ENCODE data around the gene TEX29. TPM values are rescaled to one million over a fixed set of nuclear protein-coding genes. Genes with fewer than 3 reads are reported as not detected.

TEX29 gene
- total RNA-seq, 3 donors from 2014 or later (not counting 1 experiment from before 2014, with no cell fraction given), result not detected

DNA sequence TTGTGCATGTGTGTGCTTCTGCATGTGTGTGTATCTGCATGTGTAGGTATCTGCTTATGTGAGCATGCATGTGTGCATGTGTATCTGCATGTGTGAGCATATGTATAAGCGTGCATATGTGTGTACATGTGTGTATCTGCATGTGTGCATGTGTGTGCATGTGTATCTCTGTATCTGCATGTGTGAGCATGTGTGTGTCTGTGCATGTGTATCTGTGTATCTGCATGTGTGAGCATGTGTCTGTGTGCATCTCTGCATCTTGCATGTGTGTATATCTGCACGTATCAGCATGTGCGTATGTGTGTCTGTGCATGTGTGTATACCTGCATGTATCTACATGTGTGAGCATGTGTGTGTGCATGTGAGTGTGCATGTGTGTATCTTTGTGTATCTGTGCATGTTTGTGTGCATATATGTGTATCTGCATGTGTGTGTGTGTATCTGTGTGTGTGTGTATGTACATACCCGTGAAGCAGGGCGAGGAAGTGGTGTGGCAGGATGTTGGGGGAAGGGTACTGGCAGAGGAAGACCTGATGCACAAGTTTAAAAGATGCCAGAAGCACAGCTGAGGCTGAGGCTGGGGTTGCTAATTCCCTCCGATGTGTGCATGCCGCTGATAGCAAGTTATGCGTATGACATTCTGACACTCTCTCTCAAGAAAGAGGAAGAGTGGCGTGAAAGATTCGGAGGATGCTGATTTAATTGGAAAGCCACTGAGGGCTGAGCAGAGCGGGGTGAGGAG, 64.2 kb downstream of the TEX29 start:
- H3K4me1 Mint-ChIP-seq, result peaks cover 0 to 6% of the 10 kb centered on the region in 2 donors
- ATAC-seq (peak in 2 of 3 donors; percentile 24 to 38), DNase-seq (peak in 1 of 2 donors; percentile 50)
- no peaks in the 10 kb centered on the region for H3K27me3 ChIP-seq (ENCODE audit: control insufficient read depth, insufficient read depth, low read length)
- no peaks in the 10 kb centered on the region for H3K36me3 ChIP-seq (ENCODE audit: control insufficient read depth, insufficient read depth, low read length)
- WGBS (ENCODE audit: insufficient coverage), result 28% methylated on average over 11 of the region's 11 CpGs
- H3K36me3 Mint-ChIP-seq, result no peaks in the 10 kb centered on the region
- no peak overlapping the region for H3K4me3 Mint-ChIP-seq
- no peak overlapping the region for H3K27ac Mint-ChIP-seq
- H3K9me3 Mint-ChIP-seq, result no peaks in the 10 kb centered on the region
- H3K27me3 Mint-ChIP-seq (ENCODE audit: low read depth in 2 of 2), result peaks cover 11 to 25% of the 10 kb centered on the region in 2 donors
- TF ChIP-seq CTCF (IDR thresholded peaks at IDR 0.05), result no peak
- H3K4me1 ChIP-seq (ENCODE audit: control insufficient read depth, insufficient read depth, low read length), result no peaks in the 10 kb centered on the region
- intact Hi-C loops (cut with micrococcal nuclease), result no loop called here
- no peaks in the 10 kb centered on the region for H3K9me3 ChIP-seq (ENCODE audit: control insufficient read depth, insufficient read depth, low read length)
- H3K4me3 ChIP-seq (ENCODE audit: low read length), result no peak overlapping the region
- no peak overlapping the region for H3K27ac ChIP-seq (ENCODE audit: low read length)

GRCh38 chr13:111385183-111385857, 64.9 kb downstream of the TEX29 start:
- H3K27ac Mint-ChIP-seq, result no peak overlapping the region
- peaks cover 0 to 6% of the 10 kb centered on the region in 2 donors for H3K4me1 Mint-ChIP-seq
- WGBS (ENCODE audit: insufficient coverage), result 44% methylated on average over 5 of the region's 6 CpGs
- H3K27ac ChIP-seq (ENCODE audit: low read length), result no peak overlapping the region
- intact Hi-C loops (cut with micrococcal nuclease), result no loop called here
- no peaks in the 10 kb centered on the region for H3K4me1 ChIP-seq (ENCODE audit: control insufficient read depth, insufficient read depth, low read length)
- TF ChIP-seq CTCF (IDR thresholded peaks at IDR 0.05), result no peak
- H3K27me3 Mint-ChIP-seq (ENCODE audit: low read depth in 2 of 2), result peaks cover 5 to 18% of the 10 kb centered on the region in 2 donors
- H3K9me3 Mint-ChIP-seq, result no peaks in the 10 kb centered on the region
- no peak for DNase-seq
- H3K4me3 ChIP-seq (ENCODE audit: low read length), result no peak overlapping the region
- ATAC-seq, result no peak
- H3K9me3 ChIP-seq (ENCODE audit: control insufficient read depth, insufficient read depth, low read length), result no peaks in the 10 kb centered on the region
- H3K36me3 ChIP-seq (ENCODE audit: control insufficient read depth, insufficient read depth, low read length), result no peaks in the 10 kb centered on the region
- no peaks in the 10 kb centered on the region for H3K36me3 Mint-ChIP-seq
- no peak overlapping the region for H3K4me3 Mint-ChIP-seq
- no peaks in the 10 kb centered on the region for H3K27me3 ChIP-seq (ENCODE audit: control insufficient read depth, insufficient read depth, low read length)

- Histone ChIP-seq H3K36me3 (ENCODE audit: control insufficient read depth, insufficient read depth, low read length) (no peaks in the 10 kb centered on the region), H3K27ac (ENCODE audit: low read length) (no peak overlapping the region), H3K4me3 (ENCODE audit: low read length) (no peak overlapping the region), H3K4me1 (ENCODE audit: control insufficient read depth, insufficient read depth, low read length) (no peaks in the 10 kb centered on the region), H3K27me3 (ENCODE audit: control insufficient read depth, insufficient read depth, low read length) (no peaks in the 10 kb centered on the region), H3K9me3 (ENCODE audit: control insufficient read depth, insufficient read depth, low read length) (no peaks in the 10 kb centered on the region)
- intact Hi-C loops (cut with micrococcal nuclease), result no loop called here
- ATAC-seq (no peak), DNase-seq (no peak)
- no peak overlapping the region for H3K4me3 Mint-ChIP-seq
- no peak for TF ChIP-seq CTCF (IDR thresholded peaks at IDR 0.05)
- peaks cover 0 to 6% of the 10 kb centered on the region in 2 donors for H3K4me1 Mint-ChIP-seq
- no peak overlapping the region for H3K27ac Mint-ChIP-seq
- H3K9me3 Mint-ChIP-seq, result no peaks in the 10 kb centered on the region
- H3K27me3 Mint-ChIP-seq (ENCODE audit: low read depth in 2 of 2), result peaks cover 2 to 8% of the 10 kb centered on the region in 2 donors
- no peaks in the 10 kb centered on the region for H3K36me3 Mint-ChIP-seq
- 88% methylated on average over 22 of the region's 24 CpGs for WGBS (ENCODE audit: insufficient coverage)
These were observed 66.8 kb downstream of the TEX29 start for GRCh38 chr13:111387026-111387871.
